Measurements from ENCODE around the gene PIP5KL1. TPM values are rescaled to one million over a fixed set of nuclear protein-coding genes. Genes with fewer than 3 reads are reported as not detected.

PIP5KL1 gene
- total RNA-seq, 1 experiment from 2014 or later: 7.8 TPM

GRCh38 chr9:127895811-127896210, 34.8 kb downstream of the PIP5KL1 start:
- H3K36me3 ChIP-seq (ENCODE audit: control insufficient read depth, insufficient read depth, low read length): peaks cover 7% of the 10 kb centered on the region; the same call in 1 of the 2 replicates
- no peaks in the 10 kb centered on the region; the same call in 1 of the 2 replicates for H3K9me3 ChIP-seq (ENCODE audit: control insufficient read depth, insufficient read depth, low read depth, low read length)
- no peaks in the 10 kb centered on the region for H3K27me3 ChIP-seq (ENCODE audit: control insufficient read depth, insufficient read depth, low read length)
- H3K4me1 ChIP-seq (ENCODE audit: control insufficient read depth, insufficient read depth, low read length): peaks cover 10% of the 10 kb centered on the region
- no peak for ATAC-seq
- DNase-seq (ENCODE audit: low read depth, low spot score): no peak
- in situ Hi-C loops (cut with HindIII; ENCODE audit: low pct_unique_long_range_greater_than_20kb, low sequenced_read_pairs) (no loop called here), intact Hi-C loops (cut with micrococcal nuclease; ENCODE audit: unreplicated experiment) (no loop called here)
- ChIA-PET CTCF (no interaction called here), POLR2A (no interaction called here)
- no TSS peak for BruUV-seq (replicated peaks)
- TF ChIP-seq SIN3A (IDR thresholded peaks at IDR 0.05; ENCODE audit: borderline replicate concordance, insufficient read depth, low read depth, low read length) (no peak), TCF7L2 (IDR thresholded peaks at IDR 0.05; ENCODE audit: low read depth, low read length) (no peak), POLR2AphosphoS5 (IDR thresholded peaks at IDR 0.05; ENCODE audit: low read depth, low read length) (no peak)
- TF ChIP-seq, protein P1, sequence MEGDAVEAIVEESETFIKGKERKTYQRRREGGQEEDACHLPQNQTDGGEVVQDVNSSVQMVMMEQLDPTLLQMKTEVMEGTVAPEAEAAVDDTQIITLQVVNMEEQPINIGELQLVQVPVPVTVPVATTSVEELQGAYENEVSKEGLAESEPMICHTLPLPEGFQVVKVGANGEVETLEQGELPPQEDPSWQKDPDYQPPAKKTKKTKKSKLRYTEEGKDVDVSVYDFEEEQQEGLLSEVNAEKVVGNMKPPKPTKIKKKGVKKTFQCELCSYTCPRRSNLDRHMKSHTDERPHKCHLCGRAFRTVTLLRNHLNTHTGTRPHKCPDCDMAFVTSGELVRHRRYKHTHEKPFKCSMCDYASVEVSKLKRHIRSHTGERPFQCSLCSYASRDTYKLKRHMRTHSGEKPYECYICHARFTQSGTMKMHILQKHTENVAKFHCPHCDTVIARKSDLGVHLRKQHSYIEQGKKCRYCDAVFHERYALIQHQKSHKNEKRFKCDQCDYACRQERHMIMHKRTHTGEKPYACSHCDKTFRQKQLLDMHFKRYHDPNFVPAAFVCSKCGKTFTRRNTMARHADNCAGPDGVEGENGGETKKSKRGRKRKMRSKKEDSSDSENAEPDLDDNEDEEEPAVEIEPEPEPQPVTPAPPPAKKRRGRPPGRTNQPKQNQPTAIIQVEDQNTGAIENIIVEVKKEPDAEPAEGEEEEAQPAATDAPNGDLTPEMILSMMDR (IDR thresholded peaks at IDR 0.05): no peak
- TF ChIP-seq, protein P2, sequence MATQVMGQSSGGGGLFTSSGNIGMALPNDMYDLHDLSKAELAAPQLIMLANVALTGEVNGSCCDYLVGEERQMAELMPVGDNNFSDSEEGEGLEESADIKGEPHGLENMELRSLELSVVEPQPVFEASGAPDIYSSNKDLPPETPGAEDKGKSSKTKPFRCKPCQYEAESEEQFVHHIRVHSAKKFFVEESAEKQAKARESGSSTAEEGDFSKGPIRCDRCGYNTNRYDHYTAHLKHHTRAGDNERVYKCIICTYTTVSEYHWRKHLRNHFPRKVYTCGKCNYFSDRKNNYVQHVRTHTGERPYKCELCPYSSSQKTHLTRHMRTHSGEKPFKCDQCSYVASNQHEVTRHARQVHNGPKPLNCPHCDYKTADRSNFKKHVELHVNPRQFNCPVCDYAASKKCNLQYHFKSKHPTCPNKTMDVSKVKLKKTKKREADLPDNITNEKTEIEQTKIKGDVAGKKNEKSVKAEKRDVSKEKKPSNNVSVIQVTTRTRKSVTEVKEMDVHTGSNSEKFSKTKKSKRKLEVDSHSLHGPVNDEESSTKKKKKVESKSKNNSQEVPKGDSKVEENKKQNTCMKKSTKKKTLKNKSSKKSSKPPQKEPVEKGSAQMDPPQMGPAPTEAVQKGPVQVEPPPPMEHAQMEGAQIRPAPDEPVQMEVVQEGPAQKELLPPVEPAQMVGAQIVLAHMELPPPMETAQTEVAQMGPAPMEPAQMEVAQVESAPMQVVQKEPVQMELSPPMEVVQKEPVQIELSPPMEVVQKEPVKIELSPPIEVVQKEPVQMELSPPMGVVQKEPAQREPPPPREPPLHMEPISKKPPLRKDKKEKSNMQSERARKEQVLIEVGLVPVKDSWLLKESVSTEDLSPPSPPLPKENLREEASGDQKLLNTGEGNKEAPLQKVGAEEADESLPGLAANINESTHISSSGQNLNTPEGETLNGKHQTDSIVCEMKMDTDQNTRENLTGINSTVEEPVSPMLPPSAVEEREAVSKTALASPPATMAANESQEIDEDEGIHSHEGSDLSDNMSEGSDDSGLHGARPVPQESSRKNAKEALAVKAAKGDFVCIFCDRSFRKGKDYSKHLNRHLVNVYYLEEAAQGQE (IDR thresholded peaks at IDR 0.05; ENCODE audit: insufficient read depth in 1 of 2, low read depth in 2 of 2, low read length in 1 of 2): no peak
- H3K27ac ChIP-seq (ENCODE audit: low read length): no peak overlapping the region
- H3K4me3 ChIP-seq (ENCODE audit: low read depth in 2 of 2, low read length in 2 of 2): no peak overlapping the region

DNA sequence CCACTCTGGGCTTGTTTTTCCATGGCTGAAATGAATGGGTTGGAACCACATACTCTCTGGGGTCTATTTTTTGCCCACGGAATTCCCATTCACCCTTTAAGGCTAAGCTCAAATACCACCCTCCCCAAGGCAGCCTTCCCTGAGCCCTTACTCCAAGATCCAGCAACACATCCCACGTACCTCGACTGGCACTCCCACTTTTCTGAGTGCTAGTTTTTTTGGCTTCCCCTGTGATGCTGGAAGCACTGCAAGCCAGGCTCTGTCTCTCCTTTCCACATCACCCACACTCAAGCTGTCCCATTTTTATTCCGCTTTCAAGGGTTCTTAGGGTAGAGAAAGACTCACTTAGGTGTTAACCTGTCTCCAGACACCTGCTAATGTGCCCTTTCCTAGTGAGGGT, 37.2 kb downstream of the PIP5KL1 start:
- H3K9me3 ChIP-seq (ENCODE audit: control insufficient read depth, insufficient read depth, low read depth, low read length): no peaks in the 10 kb centered on the region; the same call in 1 of the 2 replicates
- POLR2A ChIA-PET: interaction anchor here (0.7 kb wide), 1 partner anchor 25 kb away, joined by 3 read pairs; no protein-coding TSS in a partner anchor
- no peak overlapping the region for H3K4me3 ChIP-seq (ENCODE audit: low read depth in 2 of 2, low read length in 2 of 2)
- CTCF ChIA-PET: no interaction called here
- no peaks in the 10 kb centered on the region for H3K27me3 ChIP-seq (ENCODE audit: control insufficient read depth, insufficient read depth, low read length)
- peaks cover 2% of the 10 kb centered on the region; the same call in 1 of the 2 replicates for H3K4me1 ChIP-seq (ENCODE audit: control insufficient read depth, insufficient read depth, low read length)
- H3K36me3 ChIP-seq (ENCODE audit: control insufficient read depth, insufficient read depth, low read length): peaks cover 7% of the 10 kb centered on the region; the same call in 1 of the 2 replicates
- TF ChIP-seq, protein P1 (IDR thresholded peaks at IDR 0.05): no peak
- no peak for TF ChIP-seq SIN3A (IDR thresholded peaks at IDR 0.05; ENCODE audit: borderline replicate concordance, insufficient read depth, low read depth, low read length)
- DNase-seq (ENCODE audit: low read depth, low spot score): no peak
- no peak for ATAC-seq
- intact Hi-C loops (cut with micrococcal nuclease; ENCODE audit: unreplicated experiment) (no loop called here), in situ Hi-C loops (cut with HindIII; ENCODE audit: low pct_unique_long_range_greater_than_20kb, low sequenced_read_pairs) (no loop called here)
- BruUV-seq (replicated peaks): no TSS peak
- H3K27ac ChIP-seq (ENCODE audit: low read length): no peak overlapping the region

Data from Panc1 (cell line).